ENCODE results near the gene IQSEC1.
"Not testable (repeated sequence)": the region's sequence is repeated elsewhere in the genome, so short reads cannot be mapped to it uniquely, and the experiment has no call there.

Gene IQSEC1

DNA sequence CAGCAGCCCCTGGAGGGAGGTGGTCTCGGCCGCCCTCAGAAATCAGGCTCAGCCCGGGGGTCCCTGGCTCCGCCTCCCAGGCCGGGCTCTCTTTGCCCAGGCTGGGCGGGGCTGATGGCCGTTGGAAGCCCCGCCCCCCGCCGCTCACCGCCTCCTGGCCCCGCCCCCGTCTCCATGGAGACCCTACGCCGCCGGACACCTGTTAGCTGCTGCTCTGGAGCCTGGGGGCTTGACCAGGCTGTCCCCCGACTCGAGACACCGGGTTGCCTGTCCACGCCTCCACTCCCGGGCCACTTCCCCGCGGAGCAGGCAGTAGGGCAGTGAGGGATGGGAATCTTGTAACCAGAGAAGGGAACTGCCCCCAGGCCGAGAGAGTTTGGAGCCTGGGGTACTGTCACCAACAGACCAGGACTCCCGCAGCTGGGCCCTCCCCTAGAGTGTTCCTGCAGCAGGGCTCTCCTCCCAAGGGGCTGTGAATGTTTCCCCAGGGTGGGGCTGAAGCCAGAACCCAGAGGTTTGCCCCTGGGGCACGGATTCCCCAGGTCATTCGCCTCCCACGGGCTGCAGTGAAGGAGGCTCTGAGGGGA is 204.1 kb downstream of the IQSEC1 start:
- peak; percentile 16 for DNase-seq (ENCODE audit: low read depth)

GRCh38 chr3:12868039-12869034 is 204.9 kb downstream of the IQSEC1 start:
- DNase-seq (ENCODE audit: low read depth), result peak; percentile 52

DNA sequence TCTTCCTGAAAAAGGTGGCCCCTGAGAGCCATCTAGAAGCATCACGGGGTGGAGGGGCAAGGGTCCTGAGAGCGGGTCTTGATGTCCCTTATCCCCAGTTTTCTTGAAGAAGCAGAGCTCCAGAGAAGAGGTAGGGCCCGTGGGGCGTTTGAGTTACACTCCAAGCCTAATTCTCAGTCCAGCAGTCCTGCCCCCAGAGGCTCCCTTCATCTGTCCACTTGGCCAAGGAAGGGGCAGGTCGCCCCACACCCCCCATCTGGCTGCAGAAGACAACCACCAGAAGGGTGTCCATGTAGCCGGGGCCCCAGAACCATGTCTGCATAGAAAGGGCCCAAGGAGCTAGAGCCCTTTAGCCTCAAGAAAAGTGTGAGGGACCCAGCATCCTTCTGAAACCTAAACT is 206.4 kb downstream of the IQSEC1 start:
- no peak for DNase-seq (ENCODE audit: low read depth)

DNA sequence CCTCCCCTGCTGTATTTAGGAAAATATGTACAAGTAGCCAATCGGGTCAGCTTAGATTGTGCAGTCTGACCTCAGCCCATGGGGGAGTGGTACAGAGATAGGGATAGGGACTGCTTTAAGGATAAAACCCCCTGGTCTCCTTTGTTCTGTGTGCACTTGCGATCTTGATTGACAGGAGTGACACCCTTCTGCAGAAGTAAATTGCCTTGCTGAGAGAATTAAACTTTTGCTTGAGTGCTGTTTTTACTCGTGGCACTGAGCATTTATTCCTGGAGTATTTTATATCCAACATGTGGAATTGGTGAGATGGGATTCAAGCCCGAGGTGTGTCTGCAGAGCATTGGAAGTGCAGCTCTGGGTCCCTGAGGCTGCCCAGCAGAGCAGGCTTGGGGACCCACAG is 208.0 kb downstream of the IQSEC1 start:
- no peak for DNase-seq (ENCODE audit: low read depth)

DNA sequence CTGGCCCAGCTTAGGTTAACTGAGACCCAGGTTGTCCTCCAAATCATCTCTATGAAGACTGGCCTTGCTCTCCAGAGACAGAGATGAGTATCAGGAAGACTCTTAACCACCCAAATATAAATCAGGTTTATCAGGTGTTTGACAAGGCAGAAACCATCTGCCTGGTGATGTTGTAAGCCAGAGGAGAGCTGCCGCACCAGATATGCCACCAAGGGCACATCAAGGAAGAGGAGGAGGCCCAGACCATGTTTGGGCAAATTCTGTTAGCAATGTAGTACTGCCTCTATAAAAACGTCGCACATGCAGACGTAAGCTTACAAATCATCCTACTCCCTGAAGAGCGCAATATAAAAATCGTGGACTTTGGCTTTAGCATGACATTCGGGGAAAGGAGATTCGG is 210.8 kb downstream of the IQSEC1 start:
- DNase-seq (ENCODE audit: low read depth), result no peak

- DNase-seq (ENCODE audit: low read depth), result no peak
Observed at GRCh38 chr3:12861611-12862010, 211.6 kb downstream of the IQSEC1 start.

GRCh38 chr3:12859840-12860239 is 213.4 kb downstream of the IQSEC1 start:
- DNase-seq (ENCODE audit: low read depth), result no peak

GRCh38 chr3:12856626-12857025 is 216.6 kb downstream of the IQSEC1 start:
- DNase-seq (ENCODE audit: low read depth), result no peak

- DNase-seq (ENCODE audit: low read depth), result no peak
Observed at GRCh38 chr3:12854565-12854964, 218.7 kb downstream of the IQSEC1 start.

GRCh38 chr3:12853847-12854246 is 219.4 kb downstream of the IQSEC1 start:
- not testable (repeated sequence) for DNase-seq (ENCODE audit: low read depth)

DNA sequence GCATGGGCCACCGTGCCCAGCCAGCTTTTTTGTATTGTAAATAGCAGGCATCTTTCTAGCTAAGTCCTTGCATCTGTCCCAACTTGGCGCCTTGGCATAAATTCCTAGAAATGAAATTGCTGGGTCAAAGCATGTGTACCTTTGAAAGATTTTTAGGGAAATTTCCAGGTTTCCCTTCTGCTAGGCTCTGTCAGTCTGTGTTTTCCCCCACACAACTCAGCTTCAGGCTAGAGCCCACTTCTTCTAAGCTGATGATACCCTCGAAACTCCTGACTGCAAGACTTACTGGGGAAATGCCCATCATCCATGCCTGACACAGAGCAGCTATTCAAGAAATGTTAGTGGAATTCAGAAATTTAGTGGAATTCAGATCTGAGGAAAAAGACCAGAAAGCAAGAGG is 221.0 kb downstream of the IQSEC1 start:
- no peak for DNase-seq (ENCODE audit: low read depth)

Data from activated T-cell treated with anti-CD3 and anti-CD28 coated beads for 24 hours (primary cell).